Measurements from ENCODE around the gene NETO2. TPM values are rescaled to one million over a fixed set of nuclear protein-coding genes. Genes with fewer than 3 reads are reported as not detected.
"Not testable (repeated sequence)": the region's sequence is repeated elsewhere in the genome, so short reads cannot be mapped to it uniquely, and the experiment has no call there.

Gene NETO2
- total and polyA plus RNA-seq, 2 of the 13 experiments (the other 11 are each of a cell fraction or from before 2014, with no cell fraction given) = 8.2 to 13.5 TPM

- intact Hi-C loops (cut with micrococcal nuclease; ENCODE audit: unreplicated experiment) (no loop called here), in situ Hi-C loops (cut with HindIII; ENCODE audit: extremely low pct_ligation_motif_present, low pct_unique_long_range_greater_than_20kb) (no loop called here)
- H3K9me3 ChIP-seq (ENCODE audit: low read length) = peaks cover 11% of the 10 kb centered on the region; the same call in 1 of the 2 replicates
- TF ChIP-seq KAT8 (CRISPR knock-in tag; IDR thresholded peaks at IDR 0.05) = no peak
- TF ChIP-seq PCBP1 (IDR thresholded peaks at IDR 0.05; ENCODE audit: borderline replicate concordance, low read depth, low read length) = no peak
- TF ChIP-seq ZNF674 (CRISPR knock-in tag; IDR thresholded peaks at IDR 0.05; ENCODE audit: low read depth) = no peak
- TF ChIP-seq NR1H2 (CRISPR knock-in tag; IDR thresholded peaks at IDR 0.05; ENCODE audit: borderline replicate concordance, low read depth) = no peak
- no peak for TF ChIP-seq MATR3 (CRISPR knock-in tag; IDR thresholded peaks at IDR 0.05)
- TF ChIP-seq HIVEP1 (CRISPR knock-in tag; IDR thresholded peaks at IDR 0.05) = no peak
- TF ChIP-seq SRSF4 (IDR thresholded peaks at IDR 0.05; ENCODE audit: low read depth, low read length, poor library complexity, severe bottlenecking) = no peak
- no peak for TF ChIP-seq ZC3H13 (CRISPR knock-in tag; IDR thresholded peaks at IDR 0.05)
- no peak overlapping the region for H2AFZ ChIP-seq (ENCODE audit: low read length)
- ATAC-seq (no peak), FAIRE-seq (peak; percentile 40), DNase-seq (ENCODE audit: low spot score) (no peak)
- H3K4me3 ChIP-seq (replicated peaks in 1 of 3; ENCODE audit: insufficient read depth in 1 of 3, low read depth in 2 of 3, low read length in 3 of 3) = no peak overlapping the region
- no peak overlapping the region for H3K4me2 ChIP-seq (ENCODE audit: low read depth, low read length)
- no TSS peak for BruUV-seq (replicated peaks)
- no peaks in the 10 kb centered on the region for H4K20me1 ChIP-seq (ENCODE audit: insufficient read depth, low read length)
- H3K9ac ChIP-seq (ENCODE audit: insufficient read depth, low read depth, low read length) = no peak overlapping the region
- no peaks in the 10 kb centered on the region for H3K4me1 ChIP-seq (ENCODE audit: insufficient read depth, low read length)
- H3K27ac ChIP-seq (ENCODE audit: extremely low read length, insufficient read depth, low read length) = no peak overlapping the region
- H3K79me2 ChIP-seq (ENCODE audit: insufficient read depth, low read length) = no peaks in the 10 kb centered on the region
- ChIA-PET POLR2A (no interaction called here), CTCF (ENCODE audit: low intra/inter-chr PET ratio, low total read pairs) (no interaction called here)
- H3K27me3 ChIP-seq (ENCODE audit: control insufficient read depth in 1 of 2, insufficient read depth in 2 of 2, low read length in 2 of 2) = no peaks in the 10 kb centered on the region
- peaks cover 0 to 3% of the 10 kb centered on the region in 2 experiments; a peak in 3 of 5 replicates for H3K36me3 ChIP-seq (replicated peaks in 1 of 2; ENCODE audit: control insufficient read depth in 1 of 2, insufficient read depth in 2 of 2, low read length in 2 of 2)
- 94% methylated on average over 3 of the region's 3 CpGs for WGBS (ENCODE audit: low lambda C conversion rate)
Observed at GRCh38 chr16:47156680-47157215, 13.0 kb upstream of the NETO2 start.

DNA sequence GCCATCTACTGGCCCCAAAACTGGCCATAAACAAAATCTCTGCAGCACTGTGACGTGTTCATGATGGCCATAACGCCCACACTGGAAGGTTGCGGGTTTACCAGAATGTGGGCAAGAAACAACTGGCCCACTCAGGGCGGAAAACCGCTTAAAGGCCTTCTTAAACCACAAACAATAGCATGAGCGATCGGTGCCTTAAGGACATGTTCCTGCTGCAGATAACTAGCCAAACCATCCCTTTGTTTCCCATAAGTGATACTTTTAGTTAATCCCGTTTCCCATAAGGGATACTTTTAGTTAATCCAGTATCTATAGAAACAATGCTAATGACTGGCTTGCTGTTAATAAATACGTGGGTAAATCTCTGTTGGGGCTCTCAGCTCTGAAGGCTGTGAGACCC is 8.8 kb upstream of the NETO2 start:
- H3K4me3 ChIP-seq (replicated peaks in 1 of 3; ENCODE audit: insufficient read depth in 1 of 3, low read depth in 2 of 3, low read length in 3 of 3); H3K27ac ChIP-seq (ENCODE audit: extremely low read length, insufficient read depth, low read length); intact Hi-C loops (cut with micrococcal nuclease; ENCODE audit: unreplicated experiment); FAIRE-seq; H3K9ac ChIP-seq (ENCODE audit: insufficient read depth, low read depth, low read length); H3K4me2 ChIP-seq (ENCODE audit: low read depth, low read length); H3K27me3 ChIP-seq (ENCODE audit: control insufficient read depth in 1 of 2, insufficient read depth in 2 of 2, low read length in 2 of 2); in situ Hi-C loops (cut with HindIII; ENCODE audit: extremely low pct_ligation_motif_present, low pct_unique_long_range_greater_than_20kb); H3K79me2 ChIP-seq (ENCODE audit: insufficient read depth, low read length); CTCF ChIA-PET (ENCODE audit: low intra/inter-chr PET ratio, low total read pairs); H4K20me1 ChIP-seq (ENCODE audit: insufficient read depth, low read length); H3K4me1 ChIP-seq (ENCODE audit: insufficient read depth, low read length); H2AFZ ChIP-seq (ENCODE audit: low read length); ATAC-seq; BruUV-seq (replicated peaks); DNase-seq (ENCODE audit: low spot score); H3K36me3 ChIP-seq (replicated peaks in 1 of 2; ENCODE audit: control insufficient read depth in 1 of 2, insufficient read depth in 2 of 2, low read length in 2 of 2); POLR2A ChIA-PET: not testable (repeated sequence)
- 97% methylated on average over 9 of the region's 9 CpGs for WGBS (ENCODE audit: low lambda C conversion rate)
- peak; percentile 100 for TF ChIP-seq ZNF761 (CRISPR knock-in tag; conservative IDR thresholded peaks at IDR 0.05)
- peaks cover 11% of the 10 kb centered on the region; the same call in 1 of the 2 replicates for H3K9me3 ChIP-seq (ENCODE audit: low read length)

Measured in HepG2 (cell line).